HepG2 (cell line): Measurements from ENCODE around the gene SCAI. TPM values are rescaled to one million over a fixed set of nuclear protein-coding genes. Genes with fewer than 3 reads are reported as not detected.

Experiments used
- ATF3 ChIP-seq: sonication (generic); formaldehyde crosslinking; IDR thresholded peaks from 2 replicates; pipeline ENCODE4 v1.4.0; 2020; ENCODE audit warnings: missing genetic modification reagents
- ATF4 ChIP-seq, 2 experiments: fragments of 450-650 bp in 1 of 2; sonication (generic) in 1 of 2; formaldehyde crosslinking; IDR thresholded peaks; 2 replicates each; pipeline versions ENCODE4 v1.5.0 to v1.8.0; 2020 to 2022; ENCODE audit warnings: mild to moderate bottlenecking in 1 of 2, missing genetic modification reagents in 1 of 2
- ATF7-NPFF ChIP-seq: sonication (generic); formaldehyde crosslinking; IDR thresholded peaks from 2 replicates; pipeline ENCODE4 v1.8.1; 2023; ENCODE audit warnings: mild to moderate bottlenecking, low read depth, missing genetic modification reagents, moderate library complexity
- FOSL2 ChIP-seq: sonication (generic); formaldehyde crosslinking; IDR thresholded peaks from 2 replicates; pipeline ENCODE4 v1.4.0; 2020; ENCODE audit warnings: missing genetic modification reagents
- HNF4G ChIP-seq, 2 experiments: sonication (generic) in 1 of 2; formaldehyde crosslinking in 1 of 2; IDR thresholded peaks; 2 replicates each; pipeline versions ENCODE4 v1.4.0 to v1.6.1; 2011 to 2020; ENCODE audit warnings: borderline replicate concordance in 2 of 2, low read depth in 2 of 2, mild to moderate bottlenecking in 2 of 2, low read length in 1 of 2, missing genetic modification reagents in 1 of 2, moderate library complexity in 1 of 2
- IKZF5 ChIP-seq: IDR thresholded peaks from 2 replicates; pipeline ENCODE4 v1.6.1; 2018; ENCODE audit warnings: missing genetic modification reagents, mild to moderate bottlenecking, missing compliant biosample characterization
- ISL2 ChIP-seq: sonication (generic); formaldehyde crosslinking; IDR thresholded peaks from 2 replicates; pipeline ENCODE4 v1.5.0; 2020; ENCODE audit warnings: missing genetic modification reagents
- KDM1A ChIP-seq: IDR thresholded peaks from 2 replicates; pipeline ENCODE4 v1.6.1; 2016; ENCODE audit warnings: missing compliant biosample characterization
- MAFK ChIP-seq, 2 experiments: IDR thresholded peaks in 1 of 2; conservative IDR thresholded peaks in 1 of 2; 2 replicates each; pipeline ENCODE4 v1.6.1; 2011; ENCODE audit warnings: improper control_type of control experiment in 2 of 2, low read length in 2 of 2
- MIXL1 ChIP-seq: IDR thresholded peaks from 2 replicates; pipeline ENCODE4 v1.6.1; 2016
- MYPOP ChIP-seq: sonication (generic); formaldehyde crosslinking; IDR thresholded peaks from 2 replicates; pipeline ENCODE4 v1.8.1; 2023; ENCODE audit warnings: mild to moderate bottlenecking, moderate library complexity, missing genetic modification reagents
- NCOA2 ChIP-seq: sonication (generic); formaldehyde crosslinking; IDR thresholded peaks from 2 replicates; pipeline ENCODE4 v1.8.0; 2022; ENCODE audit warnings: inconsistent platforms
- PLRG1 ChIP-seq: fragments of 450-650 bp; conservative IDR thresholded peaks from 2 replicates; pipeline ENCODE4 v1.6.1; 2016
- RARA ChIP-seq: IDR thresholded peaks from 2 replicates; pipeline ENCODE4 v1.6.1; 2016; ENCODE audit warnings: missing genetic modification reagents, missing compliant biosample characterization
- SMYD3 ChIP-seq: sonication (generic); formaldehyde crosslinking; IDR thresholded peaks from 2 replicates; pipeline ENCODE4 v1.8.1; 2023; ENCODE audit warnings: mild to moderate bottlenecking, missing genetic modification reagents
- ZMYM3 ChIP-seq: sonication (generic); formaldehyde crosslinking; IDR thresholded peaks from 2 replicates; pipeline ENCODE4 v1.5.1; 2020; ENCODE audit warnings: mild to moderate bottlenecking, missing genetic modification reagents
- ZNF121 ChIP-seq: sonication (generic); formaldehyde crosslinking; IDR thresholded peaks from 2 replicates; pipeline ENCODE4 v1.5.0; 2020; ENCODE audit warnings: mild to moderate bottlenecking, missing genetic modification reagents
- ZNF414 ChIP-seq: sonication (generic); formaldehyde crosslinking; IDR thresholded peaks from 2 replicates; pipeline ENCODE4 v1.5.0; 2020; ENCODE audit warnings: missing genetic modification reagents
- ZNF496 ChIP-seq: sonication (generic); formaldehyde crosslinking; IDR thresholded peaks from 2 replicates; pipeline ENCODE4 v1.8.1; 2023; ENCODE audit warnings: mild to moderate bottlenecking, moderate library complexity, missing genetic modification reagents; ENCODE audit not compliant: insufficient replicate concordance
- ZNF800 ChIP-seq: sonication (generic); formaldehyde crosslinking; IDR thresholded peaks from 2 replicates; pipeline ENCODE4 v1.4.0; 2020; ENCODE audit warnings: missing genetic modification reagents
- polyA plus RNA-seq, 8 experiments: library from polyadenylated mRNA; depleted of rRNA in 3 of 8; stranded (reverse) in 7 of 8; unstranded in 1 of 8; fragments of >200 nt; fragmentation: Illumina TruSeq in 4 of 8; extraction: Trizol in 4 of 8; gene quantifications; 2 replicates each; pipeline versions ENCODE4 v1.2.1 to v1.2.3, GENCODE V29; 2011 to 2016; ENCODE audit warnings: low read depth in 4 of 8, missing spikeins in 1 of 8, mixed read lengths in 1 of 8; ENCODE audit not compliant: insufficient read depth in 1 of 8
- total RNA-seq, 5 experiments: library from RNA; depleted of rRNA; stranded (reverse); fragments of >200 nt; fragmentation: Illumina TruSeq; extraction: Trizol; gene quantifications; 2 replicates each; pipeline ENCODE4 v1.2.3, GENCODE V29; 2016; ENCODE audit warnings: low read depth in 1 of 5

SCAI gene
- total and polyA plus RNA-seq, 2 of the 13 experiments (the other 11 are each of a cell fraction or from before 2014, with no cell fraction given), result 4.4 to 8.4 TPM

- TF ChIP-seq IKZF5 (CRISPR knock-in tag), result 0 out of 2 replicates have a peak, but pooled peaks have one; percentile 28
- 0 out of 4 replicates have a peak, but pooled peaks of 1 of the 2 experiments have one; percentile 1 for TF ChIP-seq MAFK (conservative IDR thresholded peaks at IDR 0.05 in 1 of 2, IDR thresholded peaks at IDR 0.05 in 1 of 2; ENCODE audit: low read length in 2 of 2)
- peak; percentile 75 for TF ChIP-seq ATF3 (CRISPR knock-in tag)
- 0 out of 2 replicates have a peak, but pooled peaks have one; percentile 36 for TF ChIP-seq KDM1A (CRISPR knock-in tag)
- TF ChIP-seq PLRG1, result no peak
- peak; percentile 43; the same call in 1 of the 2 replicates for TF ChIP-seq RARA (CRISPR knock-in tag)
- TF ChIP-seq ZNF121 (CRISPR knock-in tag), result peak; percentile 99
- TF ChIP-seq MYPOP (CRISPR knock-in tag), result peak; percentile 54; the same call in 1 of the 2 replicates
- peak; percentile 65 for TF ChIP-seq NCOA2 (CRISPR knock-in tag)
- TF ChIP-seq ZMYM3, result peak; percentile 70; the same call in 1 of the 2 replicates
- TF ChIP-seq HNF4G (IDR thresholded peaks at IDR 0.05; ENCODE audit: borderline replicate concordance, low read depth, low read length), result peak; percentile 85
- TF ChIP-seq HNF4G (CRISPR knock-in tag; IDR thresholded peaks at IDR 0.05; ENCODE audit: borderline replicate concordance, low read depth), result peak; percentile 66; the same call in 1 of the 2 replicates
- TF ChIP-seq ZNF800, result no peak
- no peak for TF ChIP-seq ZNF496 (CRISPR knock-in tag)
- TF ChIP-seq FOSL2 (CRISPR knock-in tag), result peak; percentile 81
- TF ChIP-seq SMYD3 (CRISPR knock-in tag), result peak; percentile 11; the same call in 1 of the 2 replicates
- peak; percentile 49; the same call in 1 of the 2 replicates for TF ChIP-seq ISL2
- TF ChIP-seq ATF4 (CRISPR knock-in tag; IDR thresholded peaks at IDR 0.05), result peak in 1 of 2 experiments; percentile 98; a peak in 2 of 4 replicates
- TF ChIP-seq ATF7-NPFF (CRISPR knock-in tag), result no peak
- peak; percentile 49; the same call in 1 of the 2 replicates for TF ChIP-seq MIXL1
- 0 out of 2 replicates have a peak, but pooled peaks have one; percentile 33 for TF ChIP-seq ZNF414 (CRISPR knock-in tag)
- TF ChIP-seq, all 625 proteins: peak for 95
Observed at GRCh38 chr9:124897570-124898460, 245.5 kb downstream of the SCAI start (continued).
